Umbilical cord (tissue), 2 donors: ENCODE data around the gene GABRQ. TPM values are rescaled to one million over a fixed set of nuclear protein-coding genes. Genes with fewer than 3 reads are reported as not detected.
"Not testable (repeated sequence)": the region's sequence is repeated elsewhere in the genome, so short reads cannot be mapped to it uniquely, and the experiment has no call there.

Experiments
- DNase-seq: peaks from one replicate; pipeline ENCODE4 v3.0.0-alpha.2; 2015; ENCODE audit warnings: low spot score
- total RNA-seq: library from RNA; depleted of rRNA; stranded (reverse); fragments of >200 nt; gene quantifications from one replicate; pipeline ENCODE4 v1.2.3, GENCODE V29; 2014; ENCODE audit warnings: low replicate concordance; ENCODE audit not compliant: insufficient read depth

GABRQ gene
- total RNA-seq, 1 donor from 2014 or later = 0.96 TPM

- DNase-seq = no peak
Measured at GRCh38 chrX:152658302-152658701, 20.6 kb downstream of the GABRQ start.

GRCh38 chrX:152663086-152663485 lies 25.4 kb downstream of the GABRQ start:
- no peak for DNase-seq

- no peak for DNase-seq
Measured at GRCh38 chrX:152674135-152674534, 36.4 kb downstream of the GABRQ start.

GRCh38 chrX:152674652-152675051 lies 37.0 kb downstream of the GABRQ start:
- not testable (repeated sequence) for DNase-seq

GRCh38 chrX:152681012-152681411 lies 43.3 kb downstream of the GABRQ start:
- not testable (repeated sequence) for DNase-seq

GRCh38 chrX:152697952-152698931 lies 60.5 kb downstream of the GABRQ start, which contains the start of gene MAGEA3:
Gene MAGEA3, plus strand, starts transcription at chrX:152698794. Its CDS starts 2,039 bp downstream, at chrX:152700833.
- not testable (repeated sequence) for DNase-seq

GRCh38 chrX:152700390-152700789 lies 62.7 kb downstream of the GABRQ start:
- DNase-seq = not testable (repeated sequence)

GRCh38 chrX:152706500-152706899 lies 68.8 kb downstream of the GABRQ start:
- not testable (repeated sequence) for DNase-seq

Other genes with a start within 250 kb of the GABRQ start
- gene GABRA3, start 186.6 kb upstream of the GABRQ start, total RNA-seq = 3.4 TPM
- 1.2 TPM for gene MAGEA3, start 60.9 kb downstream of the GABRQ start, total RNA-seq
- not detected for gene CSAG2, start 71.4 kb downstream of the GABRQ start, total RNA-seq
- not detected for gene MAGEA2B, start 76.7 kb downstream of the GABRQ start, total RNA-seq
- gene CSAG1, start 95.8 kb downstream of the GABRQ start, total RNA-seq = 2.6 TPM
- gene MAGEA12, start 95.9 kb downstream of the GABRQ start, total RNA-seq = not detected
- 0.24 TPM for gene MAGEA2, start 115.9 kb downstream of the GABRQ start, total RNA-seq
- gene CSAG3, start 121.3 kb downstream of the GABRQ start, total RNA-seq = not detected
- gene MAGEA6, start 131.8 kb downstream of the GABRQ start, total RNA-seq = not detected
- gene CETN2, start 192.9 kb downstream of the GABRQ start, total RNA-seq = 32.3 TPM
- gene NSDHL, start 193.2 kb downstream of the GABRQ start, total RNA-seq = 3.1 TPM